Right lobe of liver (tissue), 6 donors: ENCODE data around the gene SERPINI1. TPM values are rescaled to one million over a fixed set of nuclear protein-coding genes. Genes with fewer than 3 reads are reported as not detected.
A peak's percentile ranks its signal among the peaks of the same experiment; 100 is the strongest.

ENCODE experiments used
- ATAC-seq, 4 donors: fragments of 200-7000 bp; cut with Tn5 transposase; one replicate each; pipeline ENCODE4 v1.9.1; 2020; ENCODE audit warnings: mild to moderate bottlenecking in 4 of 4, moderate library complexity in 4 of 4
- DNase-seq, 3 donors: peaks; one replicate each; pipeline ENCODE4 v3.0.0-alpha.2; 2020
- H3K27ac ChIP-seq, 3 donors: fragments of 200-600 bp; one replicate each; pipeline ENCODE4 v1.8.0; 2022
- H3K27me3 ChIP-seq, 2 donors: fragments of 200-600 bp; one replicate each; pipeline ENCODE4 v1.8.0; 2022
- H3K36me3 ChIP-seq, 4 donors: fragments of 200-600 bp; sonication (generic) in 1 of 4; one replicate each; pipeline versions ENCODE4 v1.5.1 to v1.8.0; 2017 to 2022; ENCODE audit warnings: control low read depth in 1 of 4
- H3K4me1 ChIP-seq, 4 donors: fragments of 200-600 bp; sonication (generic) in 1 of 4; one replicate each; pipeline versions ENCODE4 v1.5.1 to v1.8.0; 2017 to 2022; ENCODE audit warnings: control low read depth in 1 of 4
- H3K4me3 ChIP-seq, 3 donors: fragments of 200-600 bp; one replicate each; pipeline ENCODE4 v1.8.0; 2022
- H3K9me3 ChIP-seq, 4 donors: fragments of 200-600 bp; sonication (generic) in 1 of 4; one replicate each; pipeline versions ENCODE4 v1.5.1 to v1.8.0; 2017 to 2022; ENCODE audit warnings: control low read depth in 1 of 4
- POLR2A ChIP-seq: fragments of 450-650 bp; IDR thresholded peaks from one replicate; pipeline ENCODE4 v1.6.1; 2017; ENCODE audit warnings: antibody characterized with exemption, mild to moderate bottlenecking
- WGBS: methylation state at CpG from one replicate; pipeline ENCODE4 v1.1.6; 2018; ENCODE audit warnings: low coverage, low lambda C conversion rate; ENCODE audit not compliant: insufficient coverage; ENCODE audit errors: missing lambda C conversion rate; 5-methylcytosine and 5-hydroxymethylcytosine counted together
- intact Hi-C, 2 donors: fragments of 100-400 bp; cut with DNase I; formaldehyde crosslinking; loops; one replicate each; pipeline versions ENCODE4 v1.11.2 to v1.14.1; 2022
- total RNA-seq, 6 experiments: library from RNA; depleted of rRNA in 2 of 6; stranded (reverse); fragments of >200 nt in 2 of 6; fragmentation: NEBNext Ultra II Directional in 3 of 6; extraction: Animal tissue kit (Norgen Biotek cat#: 25700) in 3 of 6; gene quantifications; one replicate each; pipeline versions ENCODE4 v1.1.0 to v1.2.4, GENCODE V29; 2016 to 2023
- TF ChIP-seq, protein P1 (sequence below), 4 donors: fragments of 200-600 bp in 3 of 4; fragments of 450-650 bp in 1 of 4; IDR thresholded peaks; one replicate each; pipeline versions ENCODE4 v1.5.1 to v1.8.0; 2016 to 2022; ENCODE audit warnings: antibody characterized with exemption in 4 of 4, mild to moderate bottlenecking in 2 of 4
- donor health status: DM: no; HTN: yes; CAD: no.
- donor health status: DM: no; HTN: no; CAD: no.
- donor health status: DM: no; HTN: no; CAD: no.
- donor health status: DM: no; HTN: yes; CAD: no.
- donor health status: DM: no; HTN: yes; CAD: no.

Gene SERPINI1
- total RNA-seq, 6 experiments from 2014 or later: 0.40 to 3.0 (median 0.62) TPM

DNA sequence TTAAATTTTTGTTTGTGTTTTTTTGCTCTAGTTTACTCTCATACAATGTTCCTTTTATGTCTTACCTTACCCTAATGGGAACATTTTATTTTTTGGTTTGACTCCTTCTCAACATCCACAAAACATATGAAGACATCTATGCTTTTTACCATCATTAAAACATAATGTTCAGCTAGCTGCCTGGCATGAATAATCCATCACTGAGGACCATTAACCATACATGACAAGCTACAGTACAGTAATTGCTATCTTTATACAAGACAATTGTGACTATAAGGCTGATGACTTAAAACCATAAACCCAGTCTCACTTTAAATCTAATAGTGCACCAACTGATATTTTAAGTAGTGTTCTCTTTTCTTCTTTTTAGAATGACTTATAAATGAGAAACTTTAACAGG lies 13.7 kb downstream of the SERPINI1 start:
- intact Hi-C loops: no loop called here
- Histone ChIP-seq H3K27ac (no peak overlapping the region), H3K4me1 (no peaks in the 10 kb centered on the region), H3K36me3 (no peaks in the 10 kb centered on the region), H3K9me3 (no peaks in the 10 kb centered on the region), H3K27me3 (no peaks in the 10 kb centered on the region), H3K4me3 (no peak overlapping the region)
- TF ChIP-seq, protein P1, sequence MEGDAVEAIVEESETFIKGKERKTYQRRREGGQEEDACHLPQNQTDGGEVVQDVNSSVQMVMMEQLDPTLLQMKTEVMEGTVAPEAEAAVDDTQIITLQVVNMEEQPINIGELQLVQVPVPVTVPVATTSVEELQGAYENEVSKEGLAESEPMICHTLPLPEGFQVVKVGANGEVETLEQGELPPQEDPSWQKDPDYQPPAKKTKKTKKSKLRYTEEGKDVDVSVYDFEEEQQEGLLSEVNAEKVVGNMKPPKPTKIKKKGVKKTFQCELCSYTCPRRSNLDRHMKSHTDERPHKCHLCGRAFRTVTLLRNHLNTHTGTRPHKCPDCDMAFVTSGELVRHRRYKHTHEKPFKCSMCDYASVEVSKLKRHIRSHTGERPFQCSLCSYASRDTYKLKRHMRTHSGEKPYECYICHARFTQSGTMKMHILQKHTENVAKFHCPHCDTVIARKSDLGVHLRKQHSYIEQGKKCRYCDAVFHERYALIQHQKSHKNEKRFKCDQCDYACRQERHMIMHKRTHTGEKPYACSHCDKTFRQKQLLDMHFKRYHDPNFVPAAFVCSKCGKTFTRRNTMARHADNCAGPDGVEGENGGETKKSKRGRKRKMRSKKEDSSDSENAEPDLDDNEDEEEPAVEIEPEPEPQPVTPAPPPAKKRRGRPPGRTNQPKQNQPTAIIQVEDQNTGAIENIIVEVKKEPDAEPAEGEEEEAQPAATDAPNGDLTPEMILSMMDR (IDR thresholded peaks at IDR 0.05): no peak
- TF ChIP-seq POLR2A: no peak
- no peak for ATAC-seq
- no peak for DNase-seq

GRCh38 chr3:167749728-167750127 lies 14.2 kb downstream of the SERPINI1 start:
- Histone ChIP-seq H3K27ac (no peak overlapping the region), H3K9me3 (no peaks in the 10 kb centered on the region), H3K4me3 (no peak overlapping the region), H3K27me3 (no peaks in the 10 kb centered on the region), H3K4me1 (no peaks in the 10 kb centered on the region), H3K36me3 (no peaks in the 10 kb centered on the region)
- no peak for DNase-seq
- intact Hi-C loops: no loop called here
- TF ChIP-seq POLR2A: no peak
- TF ChIP-seq, protein P1 (IDR thresholded peaks at IDR 0.05): no peak
- ATAC-seq: no peak
- WGBS: 92% methylated on average over 2 of the region's 2 CpGs

GRCh38 chr3:167750272-167750971 lies 14.9 kb downstream of the SERPINI1 start:
- intact Hi-C loops: no loop called here
- H3K36me3 ChIP-seq: no peaks in the 10 kb centered on the region
- DNase-seq (no peak), ATAC-seq (peak in 3 of 4 donors; percentile 39 to 63 (median 50))
- no peak overlapping the region for H3K4me3 ChIP-seq
- no peak for TF ChIP-seq POLR2A
- TF ChIP-seq, protein P1 (IDR thresholded peaks at IDR 0.05): no peak
- H3K27me3 ChIP-seq: no peaks in the 10 kb centered on the region
- H3K9me3 ChIP-seq: no peaks in the 10 kb centered on the region
- no peak overlapping the region for H3K27ac ChIP-seq
- 35% methylated on average over 3 of the region's 3 CpGs for WGBS
- H3K4me1 ChIP-seq: no peaks in the 10 kb centered on the region

DNA sequence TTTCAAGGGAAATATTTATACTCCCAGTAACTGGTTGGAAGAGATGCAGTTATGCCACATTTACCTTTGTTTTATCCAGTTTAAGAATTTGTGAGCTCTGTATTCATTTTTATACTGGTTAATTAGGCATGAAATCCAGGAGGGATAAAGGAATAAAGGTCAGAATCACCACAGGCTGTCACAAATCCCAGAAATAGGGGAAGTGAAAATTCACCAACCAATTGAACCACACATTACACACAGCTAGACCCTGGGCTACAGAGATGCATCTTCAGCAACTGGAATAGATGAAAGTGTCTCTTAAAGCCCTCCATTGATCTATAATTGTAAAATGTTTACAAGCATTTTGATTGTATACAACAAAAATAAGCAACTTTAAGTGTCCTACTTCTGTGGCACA lies 18.5 kb downstream of the SERPINI1 start:
- DNase-seq (no peak), ATAC-seq (no peak)
- no peaks in the 10 kb centered on the region for H3K9me3 ChIP-seq
- H3K27me3 ChIP-seq: no peaks in the 10 kb centered on the region
- no peaks in the 10 kb centered on the region for H3K4me1 ChIP-seq
- H3K4me3 ChIP-seq: no peak overlapping the region
- intact Hi-C loops: no loop called here
- TF ChIP-seq, protein P1 (IDR thresholded peaks at IDR 0.05): no peak
- no peak for TF ChIP-seq POLR2A
- no peaks in the 10 kb centered on the region for H3K36me3 ChIP-seq
- no peak overlapping the region for H3K27ac ChIP-seq

- no peak overlapping the region for H3K27ac ChIP-seq
- TF ChIP-seq POLR2A: no peak
- TF ChIP-seq, protein P1 (IDR thresholded peaks at IDR 0.05): no peak
- no peak for ATAC-seq
- no peaks in the 10 kb centered on the region for H3K4me1 ChIP-seq
- no peaks in the 10 kb centered on the region for H3K9me3 ChIP-seq
- H3K27me3 ChIP-seq: no peaks in the 10 kb centered on the region
- no peak overlapping the region for H3K4me3 ChIP-seq
- no peaks in the 10 kb centered on the region for H3K36me3 ChIP-seq
- intact Hi-C loops: no loop called here
- 73% methylated on average over 1 of the region's 1 CpG for WGBS
- no peak for DNase-seq
These were observed 25.8 kb downstream of the SERPINI1 start for GRCh38 chr3:167761302-167761701.
